Measurements from ENCODE around the gene C16orf92. TPM values are rescaled to one million over a fixed set of nuclear protein-coding genes. Genes with fewer than 3 reads are reported as not detected.

C16orf92 gene
- total RNA-seq, 2 donors from 2014 or later, result not detected

- Histone ChIP-seq H3K27ac (ENCODE audit: low read depth, low read length) (no peak overlapping the region), H3K36me3 (ENCODE audit: control insufficient read depth, insufficient read depth, low read length) (no peaks in the 10 kb centered on the region), H3K4me1 (ENCODE audit: control insufficient read depth, insufficient read depth, low read length) (no peaks in the 10 kb centered on the region), H3K9ac (ENCODE audit: extremely low read depth, low read length, poor library complexity, severe bottlenecking) (no peak overlapping the region), H3K4me3 (ENCODE audit: low read length) (no peak overlapping the region), H3K9me3 (ENCODE audit: control insufficient read depth, low read length) (no peaks in the 10 kb centered on the region), H3K27me3 (ENCODE audit: control insufficient read depth, insufficient read depth, low read length, poor library complexity, severe bottlenecking) (no peaks in the 10 kb centered on the region)
- H3K27ac Mint-ChIP-seq, result no peak overlapping the region
- no peak overlapping the region for H3K4me3 Mint-ChIP-seq
- no peaks in the 10 kb centered on the region for H3K4me1 Mint-ChIP-seq
- H3K9me3 Mint-ChIP-seq, result no peaks in the 10 kb centered on the region
- H3K27me3 Mint-ChIP-seq (ENCODE audit: insufficient read depth), result peaks cover 7% of the 10 kb centered on the region
- TF ChIP-seq CTCF (conservative IDR thresholded peaks at IDR 0.05), result no peak
- 88 to 93% methylated on average over 7 to 8 of the region's 8 CpGs for WGBS, 2 experiments (ENCODE audit: insufficient coverage in 1 of 2, insufficient read length in 1 of 2)
- H3K36me3 Mint-ChIP-seq (ENCODE audit: low read depth), result no peaks in the 10 kb centered on the region
- no peak for DNase-seq
These were observed 23.2 kb downstream of the C16orf92 start for GRCh38 chr16:30046178-30046577.

GRCh38 chr16:30046588-30046987 is 23.6 kb downstream of the C16orf92 start:
- no peak for TF ChIP-seq CTCF (conservative IDR thresholded peaks at IDR 0.05)
- WGBS, 2 experiments (ENCODE audit: insufficient coverage in 1 of 2, insufficient read length in 1 of 2), result 100% methylated on average over 1 of the region's 1 CpG; no CpG with 5 or more reads in 1 of the 2 experiments

GRCh38 chr16:30049871-30050270 is 26.9 kb downstream of the C16orf92 start:
- TF ChIP-seq CTCF (conservative IDR thresholded peaks at IDR 0.05), result no peak
- H3K27ac Mint-ChIP-seq, result no peak overlapping the region
- Histone ChIP-seq H3K4me3 (ENCODE audit: low read length) (no peak overlapping the region), H3K9me3 (ENCODE audit: control insufficient read depth, low read length) (no peaks in the 10 kb centered on the region), H3K9ac (ENCODE audit: extremely low read depth, low read length, poor library complexity, severe bottlenecking) (no peak overlapping the region), H3K27ac (ENCODE audit: low read depth, low read length) (no peak overlapping the region), H3K27me3 (ENCODE audit: control insufficient read depth, insufficient read depth, low read length, poor library complexity, severe bottlenecking) (no peaks in the 10 kb centered on the region), H3K4me1 (ENCODE audit: control insufficient read depth, insufficient read depth, low read length) (no peaks in the 10 kb centered on the region), H3K36me3 (ENCODE audit: control insufficient read depth, insufficient read depth, low read length) (no peaks in the 10 kb centered on the region)
- H3K9me3 Mint-ChIP-seq, result no peaks in the 10 kb centered on the region
- no peak overlapping the region for H3K4me3 Mint-ChIP-seq
- peaks cover 4% of the 10 kb centered on the region for H3K4me1 Mint-ChIP-seq
- DNase-seq, result no peak
- H3K36me3 Mint-ChIP-seq (ENCODE audit: low read depth), result no peaks in the 10 kb centered on the region
- peaks cover 14% of the 10 kb centered on the region for H3K27me3 Mint-ChIP-seq (ENCODE audit: insufficient read depth)
- 96 to 98% methylated on average over 8 of the region's 8 CpGs for WGBS, 2 experiments (ENCODE audit: insufficient coverage in 1 of 2, insufficient read length in 1 of 2)

More at GRCh38 chr16:30046588-30046987, 23.6 kb downstream of the C16orf92 start:
- Mint-ChIP-seq H3K36me3 (ENCODE audit: low read depth) (no peaks in the 10 kb centered on the region), H3K27ac (no peak overlapping the region), H3K27me3 (ENCODE audit: insufficient read depth) (peaks cover 8% of the 10 kb centered on the region), H3K4me1 (no peaks in the 10 kb centered on the region), H3K4me3 (no peak overlapping the region), H3K9me3 (no peaks in the 10 kb centered on the region)
- H3K4me3 ChIP-seq (ENCODE audit: low read length), result no peak overlapping the region
- no peaks in the 10 kb centered on the region for H3K36me3 ChIP-seq (ENCODE audit: control insufficient read depth, insufficient read depth, low read length)
- H3K27me3 ChIP-seq (ENCODE audit: control insufficient read depth, insufficient read depth, low read length, poor library complexity, severe bottlenecking), result no peaks in the 10 kb centered on the region
- no peaks in the 10 kb centered on the region for H3K9me3 ChIP-seq (ENCODE audit: control insufficient read depth, low read length)
- H3K4me1 ChIP-seq (ENCODE audit: control insufficient read depth, insufficient read depth, low read length), result no peaks in the 10 kb centered on the region
- no peak overlapping the region for H3K9ac ChIP-seq (ENCODE audit: extremely low read depth, low read length, poor library complexity, severe bottlenecking)
- no peak for DNase-seq
- no peak overlapping the region for H3K27ac ChIP-seq (ENCODE audit: low read depth, low read length)

Data from endodermal cell (in vitro differentiated cells).